Activated CD4-positive, alpha-beta T cell treated with anti-CD3 and anti-CD28 coated beads, Interleukin-10, Interleukin-2, amounts not matched to agents 100 ng/mL and 50 ng/mL, durations not matched to agents 16 hours and 8 hours (primary cell): ENCODE results near the gene PRSS50.
"Not testable (repeated sequence)": the region's sequence is repeated elsewhere in the genome, so short reads cannot be mapped to it uniquely, and the experiment has no call there.

ENCODE experiments used
- DNase-seq: peaks from one replicate; pipeline ENCODE4 v3.0.0-alpha.2; 2020

The PRSS50 gene

GRCh38 chr3:46708401-46709156, 9.1 kb downstream of the PRSS50 start:
- DNase-seq = no peak

GRCh38 chr3:46707601-46708011, 10.1 kb downstream of the PRSS50 start:
- DNase-seq = no peak

- DNase-seq = no peak
Observed at GRCh38 chr3:46706771-46707582, 10.7 kb downstream of the PRSS50 start.

- no peak for DNase-seq
Observed at GRCh38 chr3:46705751-46706552, 11.7 kb downstream of the PRSS50 start.

GRCh38 chr3:46705022-46705530, 12.6 kb downstream of the PRSS50 start:
- peak; percentile 73 for DNase-seq

GRCh38 chr3:46704346-46704745, 13.3 kb downstream of the PRSS50 start:
- DNase-seq = not testable (repeated sequence)

- DNase-seq = no peak
Observed at GRCh38 chr3:46703013-46703520, 14.6 kb downstream of the PRSS50 start.

GRCh38 chr3:46702246-46703012, 15.2 kb downstream of the PRSS50 start:
- no peak for DNase-seq

GRCh38 chr3:46701181-46701939, 16.3 kb downstream of the PRSS50 start, which contains the start of gene TMIE:
Gene TMIE, plus strand, starts transcription at chr3:46701392. Its CDS starts 96 bp downstream, at chr3:46701488.
- DNase-seq = no peak

- DNase-seq = no peak
Observed at GRCh38 chr3:46700772-46701171, 16.9 kb downstream of the PRSS50 start.

GRCh38 chr3:46699676-46700523, 17.8 kb downstream of the PRSS50 start:
- DNase-seq = no peak

- DNase-seq = no peak
Observed at GRCh38 chr3:46695962-46696894, 21.4 kb downstream of the PRSS50 start.

- DNase-seq = peak; percentile 52
Observed at GRCh38 chr3:46695177-46695961, 22.3 kb downstream of the PRSS50 start.

- no peak for DNase-seq
Observed at GRCh38 chr3:46694520-46694919, 23.1 kb downstream of the PRSS50 start.

- peak; percentile 16 for DNase-seq
Observed at GRCh38 chr3:46693892-46694226, 23.8 kb downstream of the PRSS50 start.

- peak; percentile 48 for DNase-seq
Observed at GRCh38 chr3:46693038-46693891, 24.4 kb downstream of the PRSS50 start, which contains the start of gene ALS2CL. Gene ALS2CL, minus strand, starts transcription at chr3:46693679. Its CDS starts 4,239 bp downstream, at chr3:46689440.

GRCh38 chr3:46692566-46692990, 25.1 kb downstream of the PRSS50 start:
- DNase-seq = no peak
